ENCODE data around the gene SEMA6D.

- TF ChIP-seq, protein P1, sequence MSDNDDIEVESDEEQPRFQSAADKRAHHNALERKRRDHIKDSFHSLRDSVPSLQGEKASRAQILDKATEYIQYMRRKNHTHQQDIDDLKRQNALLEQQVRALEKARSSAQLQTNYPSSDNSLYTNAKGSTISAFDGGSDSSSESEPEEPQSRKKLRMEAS (IDR thresholded peaks at IDR 0.05; ENCODE audit: insufficient read depth, insufficient read length), result no peak
- TF ChIP-seq, protein P2, sequence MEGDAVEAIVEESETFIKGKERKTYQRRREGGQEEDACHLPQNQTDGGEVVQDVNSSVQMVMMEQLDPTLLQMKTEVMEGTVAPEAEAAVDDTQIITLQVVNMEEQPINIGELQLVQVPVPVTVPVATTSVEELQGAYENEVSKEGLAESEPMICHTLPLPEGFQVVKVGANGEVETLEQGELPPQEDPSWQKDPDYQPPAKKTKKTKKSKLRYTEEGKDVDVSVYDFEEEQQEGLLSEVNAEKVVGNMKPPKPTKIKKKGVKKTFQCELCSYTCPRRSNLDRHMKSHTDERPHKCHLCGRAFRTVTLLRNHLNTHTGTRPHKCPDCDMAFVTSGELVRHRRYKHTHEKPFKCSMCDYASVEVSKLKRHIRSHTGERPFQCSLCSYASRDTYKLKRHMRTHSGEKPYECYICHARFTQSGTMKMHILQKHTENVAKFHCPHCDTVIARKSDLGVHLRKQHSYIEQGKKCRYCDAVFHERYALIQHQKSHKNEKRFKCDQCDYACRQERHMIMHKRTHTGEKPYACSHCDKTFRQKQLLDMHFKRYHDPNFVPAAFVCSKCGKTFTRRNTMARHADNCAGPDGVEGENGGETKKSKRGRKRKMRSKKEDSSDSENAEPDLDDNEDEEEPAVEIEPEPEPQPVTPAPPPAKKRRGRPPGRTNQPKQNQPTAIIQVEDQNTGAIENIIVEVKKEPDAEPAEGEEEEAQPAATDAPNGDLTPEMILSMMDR (IDR thresholded peaks at IDR 0.05; ENCODE audit: extremely low read depth in 1 of 2, insufficient read depth in 1 of 2, low read depth in 1 of 2, low read length in 2 of 2), result no peak
- TF ChIP-seq POLR2A (IDR thresholded peaks at IDR 0.05; ENCODE audit: low read depth, low read length), result no peak
- TF ChIP-seq POLR2AphosphoS5 (IDR thresholded peaks at IDR 0.05; ENCODE audit: insufficient read depth, low read depth, low read length), result no peak
- no peak for TF ChIP-seq EZH2 (IDR thresholded peaks at IDR 0.05; ENCODE audit: borderline replicate concordance, low read depth, low read length, severe bottlenecking)
- no peak for TF ChIP-seq MYC (IDR thresholded peaks at IDR 0.05; ENCODE audit: low read depth, low read length)
- TF ChIP-seq FOS (IDR thresholded peaks at IDR 0.05; ENCODE audit: borderline replicate concordance, insufficient read depth, low read length), result no peak
- no peak for TF ChIP-seq GATA2 (IDR thresholded peaks at IDR 0.05; ENCODE audit: insufficient read depth, insufficient read length, low read depth, low read length)
Observed at GRCh38 chr15:47811172-47811571, 93.9 kb downstream of the SEMA6D start.

Data from endothelial cell of umbilical vein (primary cell).